ENCODE results near the gene MT1G. TPM values are rescaled to one million over a fixed set of nuclear protein-coding genes. Genes with fewer than 3 reads are reported as not detected.
"Not testable (repeated sequence)": the region's sequence is repeated elsewhere in the genome, so short reads cannot be mapped to it uniquely, and the experiment has no call there.

The MT1G gene
- total and polyA plus RNA-seq, 5 experiments from 2014 or later: 0.74 TPM; not detected in 4

DNA sequence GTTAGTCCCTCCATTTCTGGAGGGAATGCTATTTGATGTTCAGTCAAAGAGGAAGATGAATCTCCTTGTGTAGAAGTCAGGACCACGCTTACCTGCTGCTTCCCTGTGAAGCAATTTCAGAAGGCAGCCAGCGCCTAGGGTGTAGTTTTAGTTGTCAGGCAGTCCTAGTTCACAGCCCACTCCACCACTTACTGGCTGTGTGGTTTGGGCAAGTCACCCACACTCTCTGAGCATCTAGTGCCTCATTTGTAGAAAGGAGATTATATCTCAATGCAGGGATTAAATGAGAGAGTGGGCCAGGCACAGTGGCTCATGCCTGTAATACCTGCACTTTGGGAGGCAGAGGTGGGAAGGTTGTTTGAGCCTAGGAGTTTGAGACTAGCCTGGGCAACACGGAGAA, 4.3 kb upstream of the MT1G start:
- not testable (repeated sequence) for H3K9me3 Mint-ChIP-seq, ATAC-seq
- peaks cover 25 to 45% (median 40%) of the 10 kb centered on the region in 5 donors for H3K27me3 Mint-ChIP-seq

GRCh38 chr16:56671691-56672090, 3.8 kb upstream of the MT1G start:
- Mint-ChIP-seq H3K4me1 (peaks cover 24 to 53% (median 36%) of the 10 kb centered on the region in 4 donors), H3K27me3 (peaks cover 25 to 46% (median 44%) of the 10 kb centered on the region in 5 donors)
- not testable (repeated sequence) for H3K4me3 Mint-ChIP-seq, H3K9me3 Mint-ChIP-seq, H3K36me3 Mint-ChIP-seq, H3K27ac Mint-ChIP-seq, DNase-seq, ATAC-seq
- POLR2A ChIA-PET: interaction anchor here (0.6 to 1.0 kb wide), 2 partner anchors 28 to 41 kb away, joined by 3 to 4 read pairs; no protein-coding TSS in a partner anchor

More for the DNA sequence above, 4.3 kb upstream of the MT1G start:
- H3K4me3 Mint-ChIP-seq, H3K27ac Mint-ChIP-seq, H3K36me3 Mint-ChIP-seq, DNase-seq: not testable (repeated sequence)
- peaks cover 24 to 53% (median 36%) of the 10 kb centered on the region in 4 donors for H3K4me1 Mint-ChIP-seq
- POLR2A ChIA-PET: interaction anchor here (0.6 to 1.0 kb wide), 2 partner anchors 29 to 40 kb away, joined by 3 to 4 read pairs; no protein-coding TSS in a partner anchor

DNA sequence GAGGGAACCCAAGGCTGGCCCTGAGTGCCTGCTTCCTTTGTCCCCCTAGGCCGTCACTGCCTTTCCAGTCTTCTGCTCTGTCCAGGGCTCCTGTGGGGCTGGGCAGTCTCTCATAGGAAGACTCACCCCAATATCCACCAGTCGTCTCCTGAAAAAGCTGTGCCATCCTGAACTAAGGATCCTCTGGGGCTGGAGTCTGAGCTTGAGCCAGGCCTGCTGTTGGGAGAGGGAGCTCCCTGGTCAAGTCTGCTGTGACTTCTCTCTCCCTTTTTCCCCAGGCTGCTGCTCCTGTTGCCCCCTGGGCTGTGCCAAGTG, 2.7 kb upstream of the MT1G start:
- ATAC-seq (no peak), DNase-seq (no peak)
- Mint-ChIP-seq H3K27ac (no peak overlapping the region), H3K4me1 (peaks cover 22 to 43% (median 31%) of the 10 kb centered on the region in 4 donors), H3K36me3 (peaks cover 0 to 8% (median 4%) of the 10 kb centered on the region in 3 donors), H3K27me3 (peaks cover 27 to 53% (median 46%) of the 10 kb centered on the region in 5 donors), H3K4me3 (no peak overlapping the region), H3K9me3 (no peaks in the 10 kb centered on the region)
- POLR2A ChIA-PET: interaction anchor here (1.9 kb wide), 1 partner anchor 62 kb away, joined by 5 read pairs; the partner anchor contains the start of gene MT2A

DNA sequence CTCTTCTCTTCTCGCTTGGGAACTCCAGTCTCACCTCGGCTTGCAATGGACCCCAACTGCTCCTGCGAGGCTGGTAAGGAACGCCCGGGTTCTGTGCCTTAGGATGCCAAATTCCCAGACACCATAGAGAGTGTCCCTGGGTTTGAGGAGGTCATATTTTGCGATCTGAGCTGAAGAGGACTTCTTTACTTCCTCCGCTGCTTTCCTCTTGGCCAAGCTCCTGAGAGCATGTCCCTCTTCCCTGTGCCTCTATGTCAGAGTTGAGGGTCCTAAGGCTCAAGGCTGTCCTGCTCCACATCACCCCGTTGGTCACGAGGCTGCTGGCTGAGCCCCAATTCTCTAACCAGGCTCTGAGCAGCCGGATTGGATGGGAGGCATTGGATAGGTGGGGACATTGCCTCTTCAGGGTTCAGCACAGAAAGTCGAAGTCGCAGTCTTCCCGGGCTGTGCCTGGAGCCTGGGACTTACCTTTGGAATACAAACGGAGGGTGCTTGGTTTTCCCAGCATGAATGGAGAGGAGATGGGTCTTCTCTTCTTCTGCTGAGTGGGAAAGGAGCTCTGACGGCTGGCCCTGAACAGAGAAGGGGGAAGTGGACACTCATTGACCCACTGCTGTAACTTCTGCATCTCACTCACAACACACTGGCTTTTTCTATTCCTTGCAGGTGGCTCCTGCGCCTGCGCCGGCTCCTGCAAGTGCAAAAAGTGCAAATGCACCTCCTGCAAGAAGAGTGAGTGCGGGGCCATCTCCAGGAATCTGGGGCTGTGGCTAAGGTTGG, 2.2 kb upstream of the MT1G start:
- Mint-ChIP-seq H3K27me3 (peaks cover 27 to 55% (median 46%) of the 10 kb centered on the region in 5 donors), H3K36me3 (peaks cover 0 to 13% (median 5%) of the 10 kb centered on the region in 3 donors), H3K9me3 (no peaks in the 10 kb centered on the region), H3K27ac (peak overlapping the region in 1 of 10 donors; percentile 71), H3K4me1 (peaks cover 18 to 37% (median 26%) of the 10 kb centered on the region in 4 donors), H3K4me3 (peak overlapping the region in 6 of 10 donors; percentile 12 to 62 (median 57))
- POLR2A ChIA-PET: interaction anchor here (1.9 kb wide), 1 partner anchor 62 kb away, joined by 5 read pairs; the partner anchor contains the start of gene MT2A
- DNase-seq (no peak), ATAC-seq (no peak)

DNA sequence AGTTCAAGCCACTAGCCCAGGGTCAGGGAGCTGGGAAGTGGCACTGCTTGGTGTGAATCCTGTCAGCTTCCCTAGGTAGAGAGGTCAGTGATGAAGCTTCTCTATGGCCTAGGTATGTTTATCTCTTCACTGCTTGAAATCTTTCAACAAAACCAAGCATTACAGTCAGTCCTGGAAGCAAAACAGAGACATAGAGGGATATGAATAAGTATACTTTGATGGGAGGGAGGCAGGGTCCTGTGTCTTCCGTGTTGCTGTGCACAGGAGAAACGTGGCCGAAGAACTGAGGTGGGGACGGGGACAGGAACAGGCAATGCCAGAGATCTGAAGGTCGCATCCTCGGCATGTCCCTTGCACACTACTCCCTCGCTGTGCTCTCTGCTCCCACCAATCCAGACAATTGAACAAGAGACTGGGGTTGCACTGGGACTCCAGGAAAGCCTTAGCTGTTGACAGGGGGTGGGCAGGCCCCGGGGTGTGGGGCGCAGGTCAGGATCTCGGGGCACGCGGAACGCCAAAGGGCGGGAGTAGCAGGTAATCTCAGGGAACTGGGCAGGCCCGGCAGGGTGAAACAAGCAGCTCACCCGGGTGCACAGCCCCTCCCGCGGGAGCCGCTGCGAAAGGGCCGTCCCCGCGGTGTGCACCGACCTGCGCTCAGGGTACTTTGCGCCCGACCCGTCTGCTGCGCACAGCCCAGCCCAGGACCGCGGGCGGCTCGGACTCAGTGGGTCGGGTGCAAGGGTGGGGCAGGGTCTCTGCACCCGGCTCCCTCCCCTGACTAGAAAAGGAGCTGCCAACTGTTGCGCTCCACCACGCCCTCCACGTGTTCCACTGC, 1.4 kb upstream of the MT1G start, which contains the start of gene MT1H:
Gene MT1H, plus strand, starts transcription at position 810 of the 835 bp plus-strand sequence. CDS start 71 bp downstream, outside the sequence.
- Mint-ChIP-seq H3K27me3 (peaks cover 27 to 59% (median 46%) of the 10 kb centered on the region in 5 donors), H3K4me1 (peaks cover 16 to 31% (median 22%) of the 10 kb centered on the region in 4 donors), H3K4me3 (peak within 1 kb of the TSS in 7 of 10 donors; percentile 24 to 62 (median 59)), H3K27ac (peak within 1 kb of the TSS in 2 of 10 donors; percentile 16 to 71), H3K9me3 (no peaks in the 10 kb centered on the region), H3K36me3 (peaks cover 0 to 17% (median 8%) of the 10 kb centered on the region in 3 donors)
- no peak for DNase-seq
- ATAC-seq: peak; percentile 40 to 52
- POLR2A ChIA-PET: interaction anchor here (0.9 to 1.9 kb wide), 2 partner anchors 13 to 61 kb away, joined by 4 to 5 read pairs; partner anchors contain the start of genes MT1X and MT2A

- not testable (repeated sequence) for H3K27ac Mint-ChIP-seq, H3K9me3 Mint-ChIP-seq, ATAC-seq, DNase-seq, H3K4me3 Mint-ChIP-seq
- POLR2A ChIA-PET: interaction anchor here (4.8 kb wide), 1 partner anchor 58 kb away, joined by 33 read pairs; the partner anchor contains the start of gene MT2A
- H3K36me3 Mint-ChIP-seq: peaks cover 0 to 17% (median 8%) of the 10 kb centered on the region in 3 donors
- H3K4me1 Mint-ChIP-seq: peaks cover 28 to 52% (median 40%) of the 10 kb centered on the region in 4 donors
- H3K27me3 Mint-ChIP-seq: peaks cover 21 to 50% (median 36%) of the 10 kb centered on the region in 5 donors
Measured at GRCh38 chr16:56665286-56666261, 2.3 kb downstream of the MT1G start.

DNA sequence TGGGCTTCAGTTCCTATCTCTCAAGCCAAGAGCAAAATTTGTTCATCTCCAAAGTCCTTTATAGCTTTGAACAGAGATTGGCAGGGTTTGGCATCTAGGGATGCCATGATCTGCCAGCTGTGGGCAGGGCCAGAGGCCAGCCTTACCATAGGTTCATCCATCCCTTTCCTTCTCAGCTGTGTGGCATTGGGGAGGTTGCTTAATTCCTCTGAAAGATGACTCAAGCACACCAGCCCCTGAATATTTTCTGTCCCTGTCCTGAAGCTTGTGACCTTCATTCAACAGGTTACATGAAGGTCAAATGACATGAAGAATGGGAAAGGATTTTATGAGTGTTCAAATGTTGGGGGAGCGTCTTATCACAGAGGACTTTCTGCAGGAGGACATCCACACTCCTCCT, 3.4 kb downstream of the MT1G start:
- DNase-seq (no peak), ATAC-seq (no peak)
- Mint-ChIP-seq H3K27ac (peak overlapping the region in 1 of 10 donors; percentile 73), H3K27me3 (peaks cover 17 to 46% (median 25%) of the 10 kb centered on the region in 5 donors), H3K4me3 (peak overlapping the region in 1 of 10 donors; percentile 30), H3K9me3 (no peaks in the 10 kb centered on the region), H3K36me3 (peaks cover 0 to 19% (median 8%) of the 10 kb centered on the region in 3 donors), H3K4me1 (peaks cover 29 to 56% (median 39%) of the 10 kb centered on the region in 4 donors)
- POLR2A ChIA-PET: interaction anchor here (4.8 kb wide), 1 partner anchor 57 kb away, joined by 33 read pairs; the partner anchor contains the start of gene MT2A

DNA sequence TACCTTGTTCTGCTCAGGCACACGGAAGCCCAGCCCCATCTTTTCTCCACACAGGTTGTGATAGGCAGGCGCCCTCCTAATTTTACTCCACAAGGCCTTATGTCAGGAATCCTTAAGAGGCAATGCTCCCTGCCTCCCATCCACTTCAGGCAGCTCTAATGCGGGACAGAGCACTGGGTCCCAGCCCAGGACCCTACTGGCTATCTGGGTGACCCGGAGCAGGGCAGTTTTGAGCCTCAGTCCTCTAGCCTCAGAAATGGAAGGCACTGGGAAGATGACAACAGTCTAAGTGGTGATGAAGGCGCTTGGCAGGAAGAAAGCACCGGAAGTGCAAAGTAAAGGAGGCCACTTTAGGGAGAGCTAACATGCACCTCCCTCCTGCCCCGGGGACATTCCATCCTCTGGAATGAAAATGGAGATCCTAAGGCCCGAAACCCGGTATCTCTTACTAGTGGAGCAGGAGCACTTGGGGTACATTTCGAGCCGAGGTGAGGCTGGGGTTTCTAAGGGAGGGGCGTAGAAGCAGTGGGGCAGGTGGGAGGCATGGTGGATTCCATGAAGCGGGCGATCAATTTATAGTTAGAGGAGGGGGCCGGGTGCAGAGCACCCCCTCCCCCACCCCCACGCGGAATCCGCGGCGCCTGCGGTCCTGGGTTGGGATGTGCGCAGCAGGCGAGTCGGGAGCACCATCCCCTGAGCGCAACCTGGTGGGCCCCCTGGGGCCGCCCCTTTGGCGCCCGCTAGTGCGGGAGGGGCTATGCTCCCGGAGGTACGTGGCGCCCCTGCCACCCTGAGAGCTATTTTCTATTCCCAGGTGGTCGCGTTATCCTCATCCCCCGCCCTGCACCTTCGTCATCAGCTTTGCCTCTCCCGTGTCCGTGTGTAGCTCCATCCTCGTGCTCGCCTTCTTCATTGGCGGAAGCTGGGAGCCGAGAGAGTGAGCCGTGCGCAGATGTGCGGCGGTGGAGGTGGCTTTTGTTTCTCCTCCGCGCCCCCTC, 5.2 kb downstream of the MT1G start:
- Mint-ChIP-seq H3K4me3 (peak overlapping the region; percentile 81 to 95 (median 90)), H3K27me3 (peaks cover 3 to 33% (median 6%) of the 10 kb centered on the region in 5 donors), H3K4me1 (peaks cover 24 to 56% (median 39%) of the 10 kb centered on the region in 4 donors), H3K9me3 (no peaks in the 10 kb centered on the region), H3K36me3 (peaks cover 0 to 19% (median 8%) of the 10 kb centered on the region in 3 donors), H3K27ac (peak overlapping the region; percentile 85 to 96 (median 92))
- POLR2A ChIA-PET: interaction anchor here (0.7 to 4.8 kb wide), 10 partner anchors 9 to 55 kb away, joined by 3 to 33 read pairs (median 6); partner anchors contain the start of genes MT1X and MT2A
- ATAC-seq: peak; percentile 72 to 83
- peak in 3 of 10 donors; percentile 24 to 46 (median 43) for DNase-seq

DNA sequence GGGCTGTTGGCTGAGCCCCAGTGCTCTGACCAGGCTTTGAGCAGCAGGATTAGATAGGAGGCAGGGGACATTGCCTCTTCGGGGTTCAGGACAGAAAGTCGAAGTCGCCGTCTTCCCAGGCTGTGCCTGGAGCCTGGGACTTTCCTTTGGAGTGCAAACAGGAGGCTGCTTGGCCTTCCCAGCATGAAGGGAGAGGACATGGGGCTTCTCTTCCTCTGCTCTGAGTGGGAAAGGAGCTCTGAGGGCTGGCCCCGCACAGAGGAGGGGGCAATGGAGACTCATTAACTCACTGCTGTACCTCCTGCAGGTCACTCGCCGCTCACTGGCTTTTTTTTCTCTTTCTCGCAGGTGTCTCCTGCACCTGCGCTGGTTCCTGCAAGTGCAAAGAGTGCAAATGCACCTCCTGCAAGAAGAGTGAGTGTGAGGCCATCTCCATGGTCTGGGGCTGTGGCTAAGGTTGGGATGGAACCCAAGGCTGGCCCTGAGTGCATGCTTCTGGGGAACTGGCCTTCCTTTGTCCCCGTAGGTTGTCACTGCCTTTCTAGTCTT, 9.5 kb downstream of the MT1G start:
- POLR2A ChIA-PET: interaction anchor here (1.0 to 2.4 kb wide), 5 partner anchors 10 to 53 kb away, joined by 3 to 11 read pairs (median 6); partner anchors contain the start of genes MT1X and MT2A
- no peak for DNase-seq
- Mint-ChIP-seq H3K27ac (peak overlapping the region; percentile 87 to 98 (median 97)), H3K36me3 (peaks cover 0 to 3% (median 0%) of the 10 kb centered on the region in 3 donors), H3K9me3 (no peaks in the 10 kb centered on the region), H3K27me3 (peaks cover 0 to 9% (median 0%) of the 10 kb centered on the region in 5 donors), H3K4me1 (peaks cover 25 to 49% (median 41%) of the 10 kb centered on the region in 4 donors), H3K4me3 (peak overlapping the region; percentile 92 to 99 (median 97))
- ATAC-seq: no peak
